Epithelial cell of prostate (primary cell): ENCODE results near the gene HAPLN2.

Experiments
- DNase-seq: peaks from one replicate; pipeline ENCODE4 v3.0.0-alpha.2; 2011; ENCODE audit warnings: low read depth, low spot score
- H3K27ac ChIP-seq: fragments of 450-650 bp; 2 replicates; pipeline ENCODE4 v1.5.1; 2017; ENCODE audit warnings: mild to moderate bottlenecking

HAPLN2 gene

DNA sequence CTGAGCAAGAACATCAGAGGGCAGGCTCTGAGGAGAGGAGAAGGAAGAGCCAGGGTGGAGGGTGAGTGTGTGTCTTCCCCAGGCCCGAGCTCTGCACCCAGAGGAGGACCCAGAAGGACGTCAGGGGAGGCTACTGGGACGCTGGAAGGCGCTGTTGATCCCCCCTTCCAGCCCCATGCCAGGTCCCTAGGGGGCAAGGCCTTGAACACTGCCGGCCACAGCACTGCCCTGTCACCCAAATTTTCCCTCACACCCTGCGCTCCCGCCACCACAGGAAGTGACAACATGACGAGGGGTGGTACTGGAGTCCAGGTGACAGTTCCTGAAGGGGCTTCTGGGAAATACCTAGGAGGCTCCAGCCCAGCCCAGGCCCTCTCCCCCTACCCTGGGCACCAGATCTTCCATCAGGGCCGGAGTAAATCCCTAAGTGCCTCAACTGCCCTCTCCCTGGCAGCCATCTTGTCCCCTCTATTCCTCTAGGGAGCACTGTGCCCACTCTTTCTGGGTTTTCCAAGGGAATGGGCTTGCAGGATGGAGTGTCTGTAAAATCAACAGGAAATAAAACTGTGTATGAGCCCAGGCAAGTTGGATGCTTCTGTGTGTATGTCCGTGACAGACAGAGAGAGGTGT is 39.8 kb downstream of the HAPLN2 start:
- no peak for DNase-seq
- H3K27ac ChIP-seq, result no peak overlapping the region

DNA sequence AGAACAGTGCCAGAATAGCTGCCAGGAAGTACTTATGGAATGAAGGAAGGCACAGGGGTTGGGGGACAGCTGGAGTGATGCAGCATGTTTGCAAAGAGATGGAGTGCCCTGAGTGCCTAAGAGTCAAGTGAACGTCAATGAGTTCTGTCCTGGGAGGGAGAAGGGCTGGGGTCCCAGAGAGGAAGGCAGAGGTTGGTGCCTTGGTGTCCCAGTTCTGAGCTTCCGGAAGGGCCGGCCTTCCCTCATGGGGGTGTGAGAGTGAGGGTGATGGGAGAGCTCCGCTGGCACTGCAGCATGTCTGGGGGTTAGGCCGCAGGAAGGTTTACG is 40.4 kb downstream of the HAPLN2 start:
- peak overlapping the region; percentile 86 for H3K27ac ChIP-seq
- DNase-seq, result no peak

- peak overlapping the region; percentile 86 for H3K27ac ChIP-seq
- DNase-seq, result peak; percentile 61
Observed at GRCh38 chr1:156659988-156660751, 41.0 kb downstream of the HAPLN2 start.

GRCh38 chr1:156660752-156661112 is 41.5 kb downstream of the HAPLN2 start:
- DNase-seq, result no peak
- peak overlapping the region; percentile 86 for H3K27ac ChIP-seq

GRCh38 chr1:156662005-156662799 is 43.0 kb downstream of the HAPLN2 start:
- no peak for DNase-seq
- H3K27ac ChIP-seq, result peak overlapping the region; percentile 86

DNA sequence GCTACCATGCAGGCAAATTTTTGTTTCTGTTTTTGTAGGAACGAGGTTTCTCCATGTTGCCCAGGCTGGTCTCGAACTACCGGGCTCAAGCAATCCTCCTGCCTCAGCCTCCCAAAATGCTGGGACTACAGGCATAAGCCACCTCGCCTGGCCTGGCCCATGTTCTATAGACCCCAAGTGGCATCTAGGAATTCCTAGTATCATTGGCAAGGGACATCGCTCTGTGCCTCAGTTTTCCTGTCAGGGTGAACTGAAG is 43.5 kb downstream of the HAPLN2 start:
- no peak for DNase-seq
- no peak overlapping the region for H3K27ac ChIP-seq

GRCh38 chr1:156663178-156663577 is 44.0 kb downstream of the HAPLN2 start:
- no peak for DNase-seq
- H3K27ac ChIP-seq, result no peak overlapping the region

DNA sequence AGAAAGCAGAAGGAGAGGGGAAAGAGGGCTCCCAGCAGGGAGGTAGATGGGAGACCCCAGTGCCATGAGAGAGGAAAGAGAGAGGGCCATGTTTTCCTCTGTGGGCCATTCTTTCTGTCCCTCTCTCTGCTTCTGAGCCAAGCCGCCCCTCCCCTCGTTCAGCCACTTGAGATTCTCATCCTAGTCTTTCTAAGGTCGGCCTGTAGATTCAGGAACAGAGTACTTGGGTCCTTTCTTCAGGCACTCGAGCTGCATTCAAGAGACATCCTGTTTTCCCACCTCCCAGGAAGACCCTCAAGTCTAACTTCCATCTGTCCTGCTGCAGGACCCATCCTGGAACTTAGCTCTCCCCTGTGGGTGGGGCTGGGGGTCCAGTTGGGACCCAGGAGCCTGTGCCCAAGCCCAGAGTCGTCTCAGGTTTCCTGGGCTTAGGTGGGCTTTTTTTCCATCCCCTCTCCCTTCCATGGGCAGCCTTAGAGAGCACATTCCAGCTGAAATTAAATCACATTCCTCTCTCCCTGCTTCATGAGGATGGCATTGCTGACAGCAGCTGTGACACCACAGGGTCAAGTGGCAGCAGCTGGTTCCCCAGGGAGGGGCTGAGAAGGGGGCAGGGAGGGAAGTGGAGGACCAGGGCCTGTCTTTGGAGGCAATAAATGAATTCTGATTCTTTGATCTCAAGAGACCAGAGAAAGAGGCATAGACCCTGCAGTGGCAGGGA is 45.0 kb downstream of the HAPLN2 start:
- no peak for DNase-seq
- H3K27ac ChIP-seq, result no peak overlapping the region

GRCh38 chr1:156664767-156665411 is 45.7 kb downstream of the HAPLN2 start:
- DNase-seq, result no peak

DNA sequence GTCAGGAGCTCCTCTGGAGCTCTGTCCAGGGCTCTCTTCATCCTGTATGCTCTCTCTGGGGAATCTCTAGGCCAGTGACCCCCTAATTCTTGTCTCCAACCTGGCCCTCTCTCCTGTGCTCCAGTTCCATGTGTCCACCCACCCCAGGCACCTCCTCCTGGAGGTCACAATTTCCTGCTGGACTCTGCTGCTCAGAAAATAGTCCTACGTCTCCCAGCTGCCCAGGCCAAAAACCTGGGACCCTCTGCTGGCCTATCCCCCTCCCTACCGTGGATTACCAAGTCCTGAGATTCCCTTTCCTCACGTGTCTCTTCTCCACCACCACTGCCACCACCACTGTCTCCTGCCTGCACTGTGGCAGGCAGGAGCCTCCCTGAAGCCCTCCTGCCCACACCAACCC is 46.3 kb downstream of the HAPLN2 start:
- no peak overlapping the region for H3K27ac ChIP-seq
- no peak for DNase-seq

More at GRCh38 chr1:156664767-156665411, 45.7 kb downstream of the HAPLN2 start:
- no peak overlapping the region for H3K27ac ChIP-seq

DNA sequence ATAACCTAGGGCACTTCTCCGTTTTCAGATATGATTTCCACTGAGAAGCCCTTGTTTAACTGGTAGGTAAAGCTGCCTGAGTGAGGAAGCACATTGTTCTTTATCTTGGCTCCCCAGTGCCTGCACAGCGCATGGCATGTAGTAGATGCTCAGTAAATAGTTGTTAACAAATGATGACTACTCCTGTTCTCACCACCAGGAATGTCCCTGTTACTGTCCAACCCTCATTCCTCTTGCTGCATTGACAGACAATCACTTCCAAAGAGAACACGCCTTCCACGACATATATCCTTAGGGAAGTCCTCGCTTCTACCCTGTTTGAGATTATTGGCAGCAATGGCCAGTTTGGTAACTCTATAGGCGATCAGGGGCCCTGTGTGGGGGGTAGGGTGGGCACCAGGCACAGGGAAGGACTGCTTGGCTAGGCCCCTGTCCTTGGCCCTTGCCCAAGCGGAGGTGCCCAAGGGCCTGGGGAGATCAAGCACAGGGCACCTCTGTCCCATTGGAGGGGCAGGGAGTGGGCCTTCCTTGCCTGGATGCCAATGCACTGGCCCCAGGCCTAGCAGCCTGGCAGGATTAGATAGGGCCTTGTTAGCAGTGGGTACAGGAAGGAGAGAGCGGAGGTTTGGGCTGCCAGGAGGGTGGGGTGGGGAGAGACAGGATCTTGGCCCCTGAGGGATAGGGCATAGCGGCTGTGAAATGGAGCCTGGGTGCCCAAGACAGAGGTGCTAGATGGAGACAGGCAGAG is 47.8 kb downstream of the HAPLN2 start:
- DNase-seq, result no peak
- H3K27ac ChIP-seq, result no peak overlapping the region

DNA sequence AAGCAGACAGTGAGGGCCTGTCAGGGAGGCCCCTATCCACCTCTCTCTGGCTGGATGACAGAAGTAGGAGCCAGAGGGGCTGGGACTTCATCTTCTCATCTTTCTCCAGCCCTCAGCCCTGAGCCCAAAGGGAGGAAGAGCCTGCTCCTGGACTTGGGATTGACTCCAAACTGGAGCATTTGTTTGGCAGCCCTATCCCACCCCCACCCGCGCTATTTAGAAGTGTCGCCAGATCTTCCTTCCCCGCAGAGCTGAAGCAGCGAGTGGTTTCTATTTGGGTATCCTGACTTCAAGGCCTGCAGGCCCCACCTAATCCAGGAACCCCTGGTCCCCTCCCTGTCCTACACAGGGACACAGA is 48.4 kb downstream of the HAPLN2 start:
- no peak overlapping the region for H3K27ac ChIP-seq
- no peak for DNase-seq

DNA sequence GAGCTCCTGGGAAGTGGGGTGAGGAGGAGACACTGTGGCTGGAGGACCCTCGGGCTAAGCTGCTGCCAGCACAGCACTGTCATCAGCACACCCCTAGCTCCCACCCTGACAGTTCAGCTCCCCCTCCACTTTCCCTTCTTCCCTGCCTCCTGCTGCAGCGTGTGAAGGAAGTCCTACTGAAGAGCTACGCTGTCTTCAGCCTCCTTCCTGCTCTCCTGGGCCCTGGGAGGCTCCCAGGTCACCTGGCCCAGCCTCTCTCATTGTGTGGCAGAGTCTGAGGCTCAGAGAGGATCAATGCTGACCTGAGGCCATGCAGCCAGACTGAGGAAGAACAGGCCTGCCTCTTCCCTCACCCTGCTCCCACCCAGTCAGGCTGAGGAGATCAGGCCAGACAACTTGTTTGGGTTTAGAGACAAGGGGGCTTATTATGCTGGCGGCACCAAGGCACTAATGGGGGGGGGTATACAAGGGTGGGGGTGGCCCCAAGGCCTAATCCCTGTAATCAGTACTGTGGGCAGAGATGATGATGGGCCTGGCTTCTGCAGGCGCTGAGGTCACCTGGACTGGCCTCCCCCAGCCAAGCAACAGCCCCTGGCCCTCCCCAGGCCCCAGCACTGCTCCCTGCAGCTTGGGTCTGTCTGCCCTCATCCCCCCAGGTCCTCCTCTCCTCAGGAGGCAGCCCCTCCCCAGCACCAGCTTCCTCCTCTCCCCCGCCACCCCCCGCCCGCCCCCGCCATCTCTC is 48.9 kb downstream of the HAPLN2 start:
- no peak overlapping the region for H3K27ac ChIP-seq
- no peak for DNase-seq

DNA sequence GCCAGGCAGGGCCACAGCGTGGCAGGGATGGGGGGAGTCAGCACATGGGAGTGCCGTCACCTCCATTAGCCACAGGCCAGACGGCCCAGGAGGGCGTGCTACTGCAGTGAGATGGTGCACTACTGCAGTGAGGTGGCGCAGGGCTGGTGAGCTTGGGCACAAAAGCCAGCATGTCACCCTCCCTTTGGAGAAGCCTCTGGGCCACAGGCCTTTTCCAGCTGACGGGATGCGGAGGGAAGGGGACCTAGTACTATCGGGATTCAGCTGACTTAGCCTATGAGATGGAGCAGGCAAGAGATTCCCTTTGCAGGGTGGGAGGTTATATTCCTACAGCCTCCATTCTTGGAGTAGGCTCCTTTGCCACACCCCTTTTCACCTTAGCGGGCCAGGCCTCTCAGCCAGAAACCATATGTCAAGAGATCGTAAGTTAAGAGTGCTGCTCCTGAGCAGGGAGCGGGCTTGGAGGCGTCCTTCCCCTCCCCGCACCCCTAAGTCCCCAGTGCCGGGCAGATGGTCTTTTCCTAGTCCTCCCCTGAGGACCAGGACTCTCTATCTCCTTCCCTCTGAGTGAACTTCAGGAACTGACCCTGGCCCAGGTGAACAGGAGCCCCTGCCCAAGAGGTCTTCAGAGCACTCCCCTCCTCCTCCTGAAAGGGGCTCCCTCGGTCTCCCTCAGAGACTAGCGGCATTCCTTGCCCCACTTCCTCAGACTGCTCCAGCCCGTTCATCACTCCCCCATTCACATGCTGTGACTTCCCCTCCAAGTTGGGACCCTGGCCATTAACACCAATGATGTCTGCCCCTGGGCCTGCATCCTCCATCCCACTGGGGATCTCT is 49.8 kb downstream of the HAPLN2 start:
- H3K27ac ChIP-seq, result no peak overlapping the region
- DNase-seq, result no peak

- DNase-seq, result no peak
- no peak overlapping the region for H3K27ac ChIP-seq
Observed at GRCh38 chr1:156669794-156670193, 50.6 kb downstream of the HAPLN2 start.

- no peak overlapping the region for H3K27ac ChIP-seq
- no peak for DNase-seq
Observed at GRCh38 chr1:156670359-156670758, 51.1 kb downstream of the HAPLN2 start.

- no peak for DNase-seq
- no peak overlapping the region for H3K27ac ChIP-seq
Observed at GRCh38 chr1:156670791-156671190, 51.6 kb downstream of the HAPLN2 start.

DNA sequence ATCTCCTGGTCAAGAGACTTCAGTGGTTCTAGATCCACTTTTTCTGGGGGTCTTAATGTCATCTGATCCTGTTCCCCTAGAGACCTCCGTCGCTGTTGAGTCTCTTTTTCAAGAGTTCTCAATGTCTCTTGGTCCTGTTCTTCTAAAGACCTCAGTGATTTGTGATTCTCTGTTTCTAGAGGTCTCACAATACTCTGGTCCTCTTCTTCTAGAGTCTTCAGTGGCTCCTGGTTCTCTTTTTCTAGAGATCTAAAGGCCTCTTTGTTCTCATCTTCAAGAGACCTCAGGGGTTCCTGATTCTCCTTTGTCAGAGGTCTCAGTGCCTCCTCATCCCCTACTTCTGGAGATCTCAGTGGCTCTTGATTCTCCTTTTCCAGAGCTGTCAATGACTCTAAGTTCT is 52.6 kb downstream of the HAPLN2 start:
- DNase-seq, result no peak
- no peak overlapping the region for H3K27ac ChIP-seq
